AG04450 (cell line): ENCODE results near the gene GRIN1. TPM values are rescaled to one million over a fixed set of nuclear protein-coding genes. Genes with fewer than 3 reads are reported as not detected.

Experiments used
- CTCF ChIA-PET: fragments of 300-600, 350-600 bp; formaldehyde crosslinking; extraction: SDS; loops from one replicate; lab custom pipeline; 2022; ENCODE audit warnings: antibody characterized with exemption, inconsistent platforms; lab: Charles Lee
- POLR2A ChIA-PET: fragments of 350-600 bp; formaldehyde crosslinking; extraction: SDS; loops from one replicate; lab custom pipeline; 2021; ENCODE audit warnings: antibody characterized with exemption, inconsistent platforms; lab: Yijun Ruan, JAX
- DNase-seq: peaks from one replicate; pipeline ENCODE4 v3.0.0-alpha.2; 2011; ENCODE audit warnings: low read depth, low spot score
- H3K27ac ChIP-seq: one replicate; pipeline ENCODE4 v1.5.1; 2012; ENCODE audit warnings: low read depth, low read length, control low read depth
- H3K27me3 ChIP-seq: one replicate; pipeline ENCODE4 v1.6.0; 2012; ENCODE audit warnings: low read length; ENCODE audit not compliant: control insufficient read depth, insufficient read depth
- H3K4me3 ChIP-seq: 2 replicates; pipeline ENCODE4 v1.5.1; 2011; ENCODE audit warnings: mild to moderate bottlenecking, low read depth, low read length, control low read depth
- H3K9me3 ChIP-seq: 2 replicates; pipeline ENCODE4 v1.5.1; 2012; ENCODE audit warnings: low read length; ENCODE audit not compliant: control insufficient read depth, insufficient read depth
- CTCF ChIP-seq: IDR thresholded peaks from 2 replicates; pipeline ENCODE4 v1.5.1; 2011; ENCODE audit warnings: low read depth, low read length, control low read depth, inconsistent platforms
- polyA plus RNA-seq: library from polyadenylated mRNA; depleted of rRNA; stranded (reverse); fragments of >200 nt; gene quantifications from 2 replicates; pipeline ENCODE4 v1.2.3, GENCODE V29; 2011

Gene GRIN1
- polyA plus RNA-seq, 1 experiment: not detected

GRCh38 chr9:137162505-137163364, 23.8 kb downstream of the GRIN1 start:
- ChIA-PET CTCF (no interaction called here), POLR2A (no interaction called here)
- no peak overlapping the region for H3K27ac ChIP-seq
- H3K4me3 ChIP-seq: peak overlapping the region; percentile 46
- TF ChIP-seq CTCF: no peak
- peaks cover 62% of the 10 kb centered on the region for H3K27me3 ChIP-seq
- peaks cover 3% of the 10 kb centered on the region; the same call in 1 of the 2 replicates for H3K9me3 ChIP-seq
- no peak for DNase-seq

- H3K27ac ChIP-seq: no peak overlapping the region
- ChIA-PET CTCF (no interaction called here), POLR2A (no interaction called here)
These were observed 24.4 kb downstream of the GRIN1 start for GRCh38 chr9:137163365-137163715.

GRCh38 chr9:137163805-137164204, 24.9 kb downstream of the GRIN1 start:
- no peak overlapping the region for H3K4me3 ChIP-seq
- no peak for TF ChIP-seq CTCF
- peaks cover 61% of the 10 kb centered on the region for H3K27me3 ChIP-seq
- no peak for DNase-seq
- H3K27ac ChIP-seq: no peak overlapping the region
- ChIA-PET POLR2A (no interaction called here), CTCF (no interaction called here)
- H3K9me3 ChIP-seq: peaks cover 3% of the 10 kb centered on the region; the same call in 1 of the 2 replicates

More at GRCh38 chr9:137163365-137163715, 24.4 kb downstream of the GRIN1 start:
- peaks cover 63% of the 10 kb centered on the region for H3K27me3 ChIP-seq
- H3K9me3 ChIP-seq: peaks cover 3% of the 10 kb centered on the region; the same call in 1 of the 2 replicates
- no peak for TF ChIP-seq CTCF
- peak overlapping the region; percentile 46 for H3K4me3 ChIP-seq
- no peak for DNase-seq

- no peak for TF ChIP-seq CTCF
- H3K4me3 ChIP-seq: no peak overlapping the region
- ChIA-PET POLR2A (interaction anchor here (1.4 kb wide), 1 partner anchor 24 kb away, joined by 3 read pairs; no protein-coding TSS in a partner anchor), CTCF (no interaction called here)
- DNase-seq: no peak
- H3K27me3 ChIP-seq: peaks cover 54% of the 10 kb centered on the region
- peaks cover 3% of the 10 kb centered on the region; the same call in 1 of the 2 replicates for H3K9me3 ChIP-seq
- no peak overlapping the region for H3K27ac ChIP-seq
These were observed 25.7 kb downstream of the GRIN1 start for GRCh38 chr9:137164370-137165249.
